ENCODE data around the gene ELL.

Gene ELL

GRCh38 chr19:18433015-18433691 lies 88.7 kb downstream of the ELL start:
- Histone ChIP-seq H3K9ac (ENCODE audit: low read length) (no peak overlapping the region), H3K18ac (ENCODE audit: low read depth in 1 of 2, low read length in 2 of 2) (peak overlapping the region; percentile 92 to 96), H3K4ac (ENCODE audit: low read depth in 1 of 2, low read length in 2 of 2) (peak overlapping the region; percentile 75 to 85), H3K4me2 (ENCODE audit: low read length, poor library complexity, severe bottlenecking) (peak overlapping the region; percentile 89), H3K23ac (ENCODE audit: low read length in 2 of 2) (peak overlapping the region in 1 of 2 experiments; percentile 83), H2AFZ (ENCODE audit: low read depth, low read length) (no peak overlapping the region), H3K4me1 (ENCODE audit: control insufficient read depth, insufficient read depth, low read depth, low read length) (peaks cover 81% of the 10 kb centered on the region), H2BK12ac (ENCODE audit: low read length in 2 of 2) (peak overlapping the region; percentile 28 to 75), H3K9me3 (ENCODE audit: control insufficient read depth, low read length) (no peaks in the 10 kb centered on the region), H3K27ac (ENCODE audit: low read length, poor library complexity, severe bottlenecking) (no peak overlapping the region), H3K79me1 (replicated peaks; ENCODE audit: low read length, poor library complexity, severe bottlenecking) (peaks cover 19% of the 10 kb centered on the region), H4K91ac (ENCODE audit: low read length) (peak overlapping the region; percentile 96), H2BK15ac (ENCODE audit: low read depth, poor library complexity, severe bottlenecking) (peak overlapping the region; percentile 82), H3K36me3 (ENCODE audit: control insufficient read depth in 1 of 2, insufficient read depth in 2 of 2, low read depth in 1 of 2, low read length in 2 of 2) (peaks cover 16 to 54% of the 10 kb centered on the region in 2 experiments), H2BK5ac (ENCODE audit: low read depth, low read length, poor library complexity, severe bottlenecking) (peak overlapping the region; percentile 80), H3K4me3 (ENCODE audit: insufficient read depth in 1 of 2, low read depth in 1 of 2, low read length in 2 of 2) (peak overlapping the region in 1 of 2 experiments; percentile 72), H3K27me3 (ENCODE audit: control insufficient read depth in 1 of 2, insufficient read depth in 1 of 2, low read length in 2 of 2) (no peaks in the 10 kb centered on the region), H4K8ac (ENCODE audit: low read length) (peak overlapping the region; percentile 96), H2BK120ac (ENCODE audit: low read depth, low read length) (peak overlapping the region; percentile 84), H3K14ac (ENCODE audit: low read length in 2 of 2) (peak overlapping the region in 1 of 2 experiments; percentile 85), H2AK5ac (ENCODE audit: low read length, severe bottlenecking) (peak overlapping the region; percentile 70)
- DNase-seq, result peak; percentile 50
- WGBS, result 31% methylated on average over 39 of the region's 59 CpGs

- H3K27me3 ChIP-seq (ENCODE audit: control insufficient read depth in 1 of 2, insufficient read depth in 1 of 2, low read length in 2 of 2), result no peaks in the 10 kb centered on the region
- no peak overlapping the region for H3K9ac ChIP-seq (ENCODE audit: low read length)
- H3K27ac ChIP-seq (ENCODE audit: low read length, poor library complexity, severe bottlenecking), result no peak overlapping the region
- H3K4ac ChIP-seq (ENCODE audit: low read depth in 1 of 2, low read length in 2 of 2), result peak overlapping the region; percentile 75 to 85
- H4K91ac ChIP-seq (ENCODE audit: low read length), result peak overlapping the region; percentile 96
- peak overlapping the region in 1 of 2 experiments; percentile 75 for H2BK12ac ChIP-seq (ENCODE audit: low read length in 2 of 2)
- H3K36me3 ChIP-seq (ENCODE audit: control insufficient read depth in 1 of 2, insufficient read depth in 2 of 2, low read depth in 1 of 2, low read length in 2 of 2), result peaks cover 16 to 61% of the 10 kb centered on the region in 2 experiments
- no peak overlapping the region for H2BK120ac ChIP-seq (ENCODE audit: low read depth, low read length)
- peak overlapping the region; percentile 57 for H2AK5ac ChIP-seq (ENCODE audit: low read length, severe bottlenecking)
- H3K14ac ChIP-seq (ENCODE audit: low read length in 2 of 2), result peak overlapping the region in 1 of 2 experiments; percentile 85
- H4K8ac ChIP-seq (ENCODE audit: low read length), result peak overlapping the region; percentile 96
- peak overlapping the region; percentile 80 for H2BK5ac ChIP-seq (ENCODE audit: low read depth, low read length, poor library complexity, severe bottlenecking)
- peak overlapping the region; percentile 89 for H3K4me2 ChIP-seq (ENCODE audit: low read length, poor library complexity, severe bottlenecking)
- no peaks in the 10 kb centered on the region for H3K9me3 ChIP-seq (ENCODE audit: control insufficient read depth, low read length)
- H3K4me1 ChIP-seq (ENCODE audit: control insufficient read depth, insufficient read depth, low read depth, low read length), result peaks cover 80% of the 10 kb centered on the region
- DNase-seq, result peak; percentile 28
- no peak overlapping the region for H2AFZ ChIP-seq (ENCODE audit: low read depth, low read length)
- H3K18ac ChIP-seq (ENCODE audit: low read depth in 1 of 2, low read length in 2 of 2), result peak overlapping the region; percentile 92 to 96
- H3K79me1 ChIP-seq (replicated peaks; ENCODE audit: low read length, poor library complexity, severe bottlenecking), result peaks cover 19% of the 10 kb centered on the region
- H3K4me3 ChIP-seq (ENCODE audit: insufficient read depth in 1 of 2, low read depth in 1 of 2, low read length in 2 of 2), result peak overlapping the region in 1 of 2 experiments; percentile 72
- peak overlapping the region; percentile 82 for H2BK15ac ChIP-seq (ENCODE audit: low read depth, poor library complexity, severe bottlenecking)
- peak overlapping the region in 1 of 2 experiments; percentile 83 for H3K23ac ChIP-seq (ENCODE audit: low read length in 2 of 2)
- WGBS, result 77% methylated on average over 5 of the region's 13 CpGs
Measured at GRCh38 chr19:18432275-18433014, 89.4 kb downstream of the ELL start.

DNA sequence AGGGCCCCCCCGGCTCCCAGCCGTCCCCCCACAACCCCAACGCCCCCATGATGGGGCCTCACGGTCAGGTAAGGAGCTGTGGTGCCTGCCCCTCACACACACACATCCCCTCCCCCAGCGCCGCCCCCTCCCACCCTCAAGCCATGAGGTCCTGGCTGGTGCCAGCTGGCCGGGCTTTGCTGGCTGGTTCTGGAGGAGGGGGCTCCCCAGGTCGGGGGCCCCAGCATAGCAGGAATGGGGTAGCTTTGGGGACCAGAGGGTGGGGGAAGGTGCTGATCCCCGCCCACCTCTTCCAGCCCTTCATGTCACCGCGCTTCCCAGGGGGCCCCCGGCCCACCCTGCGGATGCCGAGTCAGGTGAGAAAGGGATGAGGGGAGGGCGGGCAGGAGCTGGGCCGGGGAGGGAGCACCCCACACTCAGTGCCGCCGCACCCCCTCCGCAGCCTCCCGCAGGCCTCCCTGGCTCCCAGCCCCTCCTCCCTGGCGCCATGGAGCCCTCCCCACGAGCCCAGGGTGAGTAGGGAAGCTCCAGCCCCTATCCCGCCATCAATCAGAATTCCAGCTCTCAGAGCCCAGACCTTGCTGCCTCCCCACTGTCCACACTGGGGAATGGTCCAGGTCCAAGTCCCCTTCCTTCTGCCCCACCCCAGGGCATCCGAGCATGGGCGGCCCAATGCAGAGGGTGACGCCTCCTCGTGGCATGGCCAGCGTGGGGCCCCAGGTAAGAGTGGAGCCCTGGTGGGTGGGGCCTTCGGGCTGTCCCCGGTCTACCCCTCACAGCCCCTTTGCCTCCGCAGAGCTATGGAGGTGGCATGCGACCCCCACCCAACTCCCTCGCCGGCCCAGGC lies 90.3 kb downstream of the ELL start:
- WGBS, result 86% methylated on average over 28 of the region's 34 CpGs
- H3K27ac ChIP-seq (ENCODE audit: low read length, poor library complexity, severe bottlenecking), result no peak overlapping the region
- no peaks in the 10 kb centered on the region for H3K27me3 ChIP-seq (ENCODE audit: control insufficient read depth in 1 of 2, insufficient read depth in 1 of 2, low read length in 2 of 2)
- peaks cover 19% of the 10 kb centered on the region for H3K79me1 ChIP-seq (replicated peaks; ENCODE audit: low read length, poor library complexity, severe bottlenecking)
- H3K9me3 ChIP-seq (ENCODE audit: control insufficient read depth, low read length), result no peaks in the 10 kb centered on the region
- no peak overlapping the region for H3K4me3 ChIP-seq (ENCODE audit: insufficient read depth in 1 of 2, low read depth in 1 of 2, low read length in 2 of 2)
- H2BK12ac ChIP-seq (ENCODE audit: low read length in 2 of 2), result peak overlapping the region in 1 of 2 experiments; percentile 49
- H3K4me1 ChIP-seq (ENCODE audit: control insufficient read depth, insufficient read depth, low read depth, low read length), result peaks cover 83% of the 10 kb centered on the region
- H2AK5ac ChIP-seq (ENCODE audit: low read length, severe bottlenecking), result peak overlapping the region; percentile 45
- H3K4me2 ChIP-seq (ENCODE audit: low read length, poor library complexity, severe bottlenecking), result no peak overlapping the region
- H2BK5ac ChIP-seq (ENCODE audit: low read depth, low read length, poor library complexity, severe bottlenecking), result no peak overlapping the region
- DNase-seq, result no peak
- H2BK15ac ChIP-seq (ENCODE audit: low read depth, poor library complexity, severe bottlenecking), result peak overlapping the region; percentile 85
- peak overlapping the region in 1 of 2 experiments; percentile 79 for H3K4ac ChIP-seq (ENCODE audit: low read depth in 1 of 2, low read length in 2 of 2)
- H2BK120ac ChIP-seq (ENCODE audit: low read depth, low read length), result no peak overlapping the region
- peaks cover 16 to 68% of the 10 kb centered on the region in 2 experiments for H3K36me3 ChIP-seq (ENCODE audit: control insufficient read depth in 1 of 2, insufficient read depth in 2 of 2, low read depth in 1 of 2, low read length in 2 of 2)
- H2AFZ ChIP-seq (ENCODE audit: low read depth, low read length), result no peak overlapping the region
- H4K8ac ChIP-seq (ENCODE audit: low read length), result peak overlapping the region; percentile 30
- no peak overlapping the region for H3K14ac ChIP-seq (ENCODE audit: low read length in 2 of 2)
- no peak overlapping the region for H3K18ac ChIP-seq (ENCODE audit: low read depth in 1 of 2, low read length in 2 of 2)
- H3K9ac ChIP-seq (ENCODE audit: low read length), result no peak overlapping the region
- no peak overlapping the region for H3K23ac ChIP-seq (ENCODE audit: low read length in 2 of 2)
- H4K91ac ChIP-seq (ENCODE audit: low read length), result peak overlapping the region; percentile 81
